Measurements from ENCODE around the gene SGSM1. TPM values are rescaled to one million over a fixed set of nuclear protein-coding genes. Genes with fewer than 3 reads are reported as not detected.

SGSM1 gene
- total RNA-seq, 1 donor from 2014 or later: 3.7 TPM

DNA sequence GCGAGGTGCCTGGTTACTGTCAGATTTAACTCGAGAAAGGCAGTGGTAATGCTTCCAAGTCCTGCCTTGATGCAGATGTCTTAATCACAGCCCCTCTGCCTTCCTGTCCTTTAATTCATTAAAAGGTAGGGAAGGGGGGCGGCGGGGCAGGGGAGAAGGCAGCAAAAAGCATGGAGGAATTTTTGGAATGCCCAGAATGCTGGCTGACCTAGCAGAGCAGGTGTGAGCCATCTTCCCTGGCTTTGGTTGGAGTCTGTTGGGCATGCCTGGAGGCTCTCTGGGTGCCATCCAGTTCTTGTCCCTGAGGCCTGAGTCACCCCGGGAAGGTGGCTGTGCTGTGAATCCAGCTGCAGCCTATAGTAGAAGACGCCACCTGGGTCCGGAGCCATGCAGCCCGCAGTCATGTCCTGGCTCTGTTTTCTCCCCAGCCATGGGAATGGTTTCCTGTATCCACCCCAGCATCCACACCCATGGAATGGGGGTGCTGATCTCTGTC, 162.1 kb downstream of the SGSM1 start:
- H3K4me3 Mint-ChIP-seq: no peak overlapping the region
- H3K27me3 Mint-ChIP-seq: no peaks in the 10 kb centered on the region
- no peak for DNase-seq (ENCODE audit: extremely low spot score, unreplicated experiment)
- H3K36me3 Mint-ChIP-seq: no peaks in the 10 kb centered on the region
- H3K4me1 Mint-ChIP-seq (ENCODE audit: unreplicated experiment): peaks cover 22% of the 10 kb centered on the region
- TF ChIP-seq, protein P1, sequence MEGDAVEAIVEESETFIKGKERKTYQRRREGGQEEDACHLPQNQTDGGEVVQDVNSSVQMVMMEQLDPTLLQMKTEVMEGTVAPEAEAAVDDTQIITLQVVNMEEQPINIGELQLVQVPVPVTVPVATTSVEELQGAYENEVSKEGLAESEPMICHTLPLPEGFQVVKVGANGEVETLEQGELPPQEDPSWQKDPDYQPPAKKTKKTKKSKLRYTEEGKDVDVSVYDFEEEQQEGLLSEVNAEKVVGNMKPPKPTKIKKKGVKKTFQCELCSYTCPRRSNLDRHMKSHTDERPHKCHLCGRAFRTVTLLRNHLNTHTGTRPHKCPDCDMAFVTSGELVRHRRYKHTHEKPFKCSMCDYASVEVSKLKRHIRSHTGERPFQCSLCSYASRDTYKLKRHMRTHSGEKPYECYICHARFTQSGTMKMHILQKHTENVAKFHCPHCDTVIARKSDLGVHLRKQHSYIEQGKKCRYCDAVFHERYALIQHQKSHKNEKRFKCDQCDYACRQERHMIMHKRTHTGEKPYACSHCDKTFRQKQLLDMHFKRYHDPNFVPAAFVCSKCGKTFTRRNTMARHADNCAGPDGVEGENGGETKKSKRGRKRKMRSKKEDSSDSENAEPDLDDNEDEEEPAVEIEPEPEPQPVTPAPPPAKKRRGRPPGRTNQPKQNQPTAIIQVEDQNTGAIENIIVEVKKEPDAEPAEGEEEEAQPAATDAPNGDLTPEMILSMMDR (conservative IDR thresholded peaks at IDR 0.05): no peak
- H3K27ac Mint-ChIP-seq: no peak overlapping the region
- H3K9me3 Mint-ChIP-seq: no peaks in the 10 kb centered on the region

GRCh38 chr22:24969560-24970301, 163.7 kb downstream of the SGSM1 start:
- no peak overlapping the region for H3K27ac Mint-ChIP-seq
- H3K9me3 Mint-ChIP-seq: no peaks in the 10 kb centered on the region
- no peak overlapping the region for H3K4me3 Mint-ChIP-seq
- H3K27me3 Mint-ChIP-seq: no peaks in the 10 kb centered on the region
- H3K4me1 Mint-ChIP-seq (ENCODE audit: unreplicated experiment): peaks cover 22% of the 10 kb centered on the region
- DNase-seq (ENCODE audit: extremely low spot score, unreplicated experiment): no peak
- TF ChIP-seq, protein P1 (conservative IDR thresholded peaks at IDR 0.05): no peak
- H3K36me3 Mint-ChIP-seq: no peaks in the 10 kb centered on the region

DNA sequence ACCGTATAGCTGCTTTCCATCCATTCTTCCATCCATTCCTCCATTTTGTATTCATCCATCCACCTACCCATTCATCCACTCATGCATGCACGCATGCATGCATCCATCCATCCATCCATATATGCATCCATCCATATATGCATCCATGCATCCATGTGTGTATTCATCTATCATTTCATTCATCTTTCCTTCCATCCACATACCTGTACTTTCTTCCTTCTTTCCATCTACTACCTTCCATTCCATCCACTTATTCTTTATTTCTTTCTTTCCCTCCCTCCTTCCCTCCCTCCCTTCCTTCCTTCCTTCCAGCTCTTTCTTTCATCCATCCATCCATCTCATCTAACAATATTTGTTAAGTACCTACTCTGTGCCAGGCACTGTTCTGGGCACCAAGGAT, 166.4 kb downstream of the SGSM1 start:
- TF ChIP-seq, protein P1 (conservative IDR thresholded peaks at IDR 0.05): no peak
- no peaks in the 10 kb centered on the region for H3K36me3 Mint-ChIP-seq
- H3K27me3 Mint-ChIP-seq: no peaks in the 10 kb centered on the region
- no peak overlapping the region for H3K4me3 Mint-ChIP-seq
- H3K27ac Mint-ChIP-seq: no peak overlapping the region
- no peak for DNase-seq (ENCODE audit: extremely low spot score, unreplicated experiment)
- peaks cover 24% of the 10 kb centered on the region for H3K4me1 Mint-ChIP-seq (ENCODE audit: unreplicated experiment)
- no peaks in the 10 kb centered on the region for H3K9me3 Mint-ChIP-seq

DNA sequence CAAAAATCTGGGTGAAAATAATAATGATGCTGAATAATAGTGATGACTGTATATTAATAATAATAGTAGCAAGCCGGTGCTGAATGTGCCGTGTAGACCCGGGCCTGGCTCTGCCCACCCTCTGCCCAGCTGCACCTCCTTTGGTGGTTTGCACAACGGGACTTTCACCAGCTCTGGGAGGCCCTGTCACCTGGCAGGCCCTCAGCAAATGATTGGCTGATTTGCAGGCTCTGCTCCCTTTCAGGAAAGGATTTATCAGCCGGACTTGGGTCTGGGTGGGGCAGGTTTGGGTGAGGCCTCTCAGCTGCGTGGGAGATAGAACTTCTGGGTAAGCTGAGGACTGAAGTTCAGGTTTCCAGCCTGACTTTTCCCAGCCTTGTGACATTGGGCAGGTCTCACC, 167.9 kb downstream of the SGSM1 start:
- H3K4me1 Mint-ChIP-seq (ENCODE audit: unreplicated experiment): peaks cover 34% of the 10 kb centered on the region
- no peaks in the 10 kb centered on the region for H3K9me3 Mint-ChIP-seq
- no peaks in the 10 kb centered on the region for H3K27me3 Mint-ChIP-seq
- no peak overlapping the region for H3K4me3 Mint-ChIP-seq
- no peak for DNase-seq (ENCODE audit: extremely low spot score, unreplicated experiment)
- TF ChIP-seq, protein P1 (conservative IDR thresholded peaks at IDR 0.05): no peak
- no peaks in the 10 kb centered on the region for H3K36me3 Mint-ChIP-seq
- H3K27ac Mint-ChIP-seq: peak overlapping the region; percentile 68

GRCh38 chr22:24975125-24975640, 169.2 kb downstream of the SGSM1 start:
- no peak for DNase-seq (ENCODE audit: extremely low spot score, unreplicated experiment)
- H3K9me3 Mint-ChIP-seq: no peaks in the 10 kb centered on the region
- H3K27me3 Mint-ChIP-seq: no peaks in the 10 kb centered on the region
- H3K4me3 Mint-ChIP-seq: no peak overlapping the region
- H3K36me3 Mint-ChIP-seq: no peaks in the 10 kb centered on the region
- TF ChIP-seq, protein P1 (conservative IDR thresholded peaks at IDR 0.05): no peak
- H3K27ac Mint-ChIP-seq: no peak overlapping the region
- H3K4me1 Mint-ChIP-seq (ENCODE audit: unreplicated experiment): peaks cover 23% of the 10 kb centered on the region

Data from type B pancreatic cell (in vitro differentiated cells).